GM18519 (cell line): Measurements from ENCODE around the gene SERPINA10.
"Not testable (repeated sequence)": the region's sequence is repeated elsewhere in the genome, so short reads cannot be mapped to it uniquely, and the experiment has no call there.

Source experiments
- ATAC-seq: cut with Tn5 transposase; IDR thresholded peaks from one replicate; pipeline ENCODE4 v1.9.1; 2021; ENCODE audit warnings: mild to moderate bottlenecking, moderate library complexity; ENCODE audit not compliant: unreplicated experiment, low FRiP score

Gene SERPINA10

GRCh38 chr14:94288610-94289465 lies 4.2 kb downstream of the SERPINA10 start:
- no peak for ATAC-seq

- no peak for ATAC-seq
Observed at GRCh38 chr14:94285158-94285557, 7.9 kb downstream of the SERPINA10 start.

GRCh38 chr14:94284221-94284620 lies 8.8 kb downstream of the SERPINA10 start:
- no peak for ATAC-seq

GRCh38 chr14:94282991-94283723 lies 9.9 kb downstream of the SERPINA10 start:
- no peak for ATAC-seq

- ATAC-seq: no peak
Observed at GRCh38 chr14:94278731-94279130, 14.3 kb downstream of the SERPINA10 start.

GRCh38 chr14:94276898-94277561 lies 16.0 kb downstream of the SERPINA10 start:
- ATAC-seq: not testable (repeated sequence)

- no peak for ATAC-seq
Observed at GRCh38 chr14:94269156-94269555, 23.9 kb downstream of the SERPINA10 start.

GRCh38 chr14:94268582-94268981 lies 24.5 kb downstream of the SERPINA10 start:
- ATAC-seq: not testable (repeated sequence)

GRCh38 chr14:94267352-94267751 lies 25.7 kb downstream of the SERPINA10 start:
- ATAC-seq: no peak

- ATAC-seq: not testable (repeated sequence)
Observed at GRCh38 chr14:94264195-94264594, 28.9 kb downstream of the SERPINA10 start.

- no peak for ATAC-seq
Observed at GRCh38 chr14:94244182-94244581, 48.9 kb downstream of the SERPINA10 start.

GRCh38 chr14:94239406-94239805 lies 53.7 kb downstream of the SERPINA10 start:
- ATAC-seq: no peak

- ATAC-seq: no peak
Observed at GRCh38 chr14:94237983-94238382, 55.1 kb downstream of the SERPINA10 start.

GRCh38 chr14:94237046-94237445 lies 56.0 kb downstream of the SERPINA10 start:
- no peak for ATAC-seq
